Left ventricle myocardium inferior (tissue), 1 donor: ENCODE results near the gene LRBA. TPM values are rescaled to one million over a fixed set of nuclear protein-coding genes. Genes with fewer than 3 reads are reported as not detected.
"Not testable (repeated sequence)": the region's sequence is repeated elsewhere in the genome, so short reads cannot be mapped to it uniquely, and the experiment has no call there.

Experiments
- DNase-seq: peaks from one replicate; pipeline ENCODE4 v3.0.0-alpha.2; 2020
- H3K27ac ChIP-seq: fragments of 200-600 bp; replicated peaks from 2 replicates; pipeline ENCODE4 v1.8.0; 2021
- H3K27me3 ChIP-seq: fragments of 200-600 bp; 2 replicates; pipeline ENCODE4 v1.8.0; 2021; ENCODE audit warnings: low read depth
- H3K36me3 ChIP-seq: fragments of 200-600 bp; 2 replicates; pipeline ENCODE4 v1.8.0; 2021
- H3K4me1 ChIP-seq: fragments of 200-600 bp; 2 replicates; pipeline ENCODE4 v1.8.0; 2021
- H3K4me3 ChIP-seq: fragments of 200-600 bp; 2 replicates; pipeline ENCODE4 v1.8.0; 2021; ENCODE audit warnings: mild to moderate bottlenecking, moderate library complexity
- H3K9me3 ChIP-seq: fragments of 200-600 bp; replicated peaks from 2 replicates; pipeline ENCODE4 v1.8.0; 2021
- CTCF ChIP-seq: fragments of 200-600 bp; IDR thresholded peaks from 2 replicates; pipeline ENCODE4 v1.8.0; 2021; ENCODE audit warnings: antibody characterized with exemption, mild to moderate bottlenecking, borderline replicate concordance
- intact Hi-C: fragments of 100-400 bp; cut with micrococcal nuclease; formaldehyde crosslinking; loops from one replicate; pipeline ENCODE4 v1.11.0; 2022
- total RNA-seq: library from RNA; stranded (reverse); fragmentation: NEBNext Ultra II Directional; extraction: Animal tissue kit (Norgen Biotek cat#: 25700); gene quantifications from one replicate; pipeline ENCODE4 v1.2.1, GENCODE V29; 2021
- donor health status: DM: no; HTN: yes; CAD: no; lungs with severe emphysema.

Gene LRBA
- total RNA-seq, 1 donor from 2014 or later: 19.1 TPM

- no peaks in the 10 kb centered on the region for H3K4me1 ChIP-seq
- H3K27me3 ChIP-seq: no peaks in the 10 kb centered on the region
- H3K9me3 ChIP-seq: no peaks in the 10 kb centered on the region
- no peak overlapping the region for H3K27ac ChIP-seq
- H3K4me3 ChIP-seq: no peak overlapping the region
- DNase-seq: no peak
- no peak for TF ChIP-seq CTCF
- H3K36me3 ChIP-seq: no peaks in the 10 kb centered on the region
- intact Hi-C loops: no loop called here
Observed at GRCh38 chr4:150543042-150543441, 472.0 kb downstream of the LRBA start.

- TF ChIP-seq CTCF: no peak
- intact Hi-C loops: no loop called here
- Histone ChIP-seq H3K27me3 (no peaks in the 10 kb centered on the region), H3K9me3 (no peaks in the 10 kb centered on the region), H3K27ac (no peak overlapping the region), H3K4me3 (no peak overlapping the region), H3K4me1 (no peaks in the 10 kb centered on the region), H3K36me3 (no peaks in the 10 kb centered on the region)
- no peak for DNase-seq
Observed at GRCh38 chr4:150541681-150542080, 473.4 kb downstream of the LRBA start.

GRCh38 chr4:150540959-150541360 lies 474.1 kb downstream of the LRBA start:
- Histone ChIP-seq H3K4me3 (no peak overlapping the region), H3K27ac (no peak overlapping the region), H3K9me3 (no peaks in the 10 kb centered on the region), H3K36me3 (no peaks in the 10 kb centered on the region), H3K4me1 (no peaks in the 10 kb centered on the region), H3K27me3 (no peaks in the 10 kb centered on the region)
- intact Hi-C loops: no loop called here
- no peak for TF ChIP-seq CTCF
- DNase-seq: no peak

- DNase-seq: no peak
- TF ChIP-seq CTCF: no peak
- Histone ChIP-seq H3K27me3 (no peaks in the 10 kb centered on the region), H3K36me3 (no peaks in the 10 kb centered on the region), H3K27ac (no peak overlapping the region), H3K4me1 (no peaks in the 10 kb centered on the region), H3K4me3 (no peak overlapping the region), H3K9me3 (no peaks in the 10 kb centered on the region)
- intact Hi-C loops: no loop called here
Observed at GRCh38 chr4:150540536-150540935, 474.5 kb downstream of the LRBA start.

GRCh38 chr4:150537911-150538310 lies 477.2 kb downstream of the LRBA start:
- H3K27me3 ChIP-seq, H3K4me3 ChIP-seq, H3K36me3 ChIP-seq, intact Hi-C loops, H3K4me1 ChIP-seq, H3K9me3 ChIP-seq, H3K27ac ChIP-seq, DNase-seq: not testable (repeated sequence)

GRCh38 chr4:150534818-150535217 lies 480.3 kb downstream of the LRBA start:
- no peak for DNase-seq
- no peaks in the 10 kb centered on the region for H3K9me3 ChIP-seq
- intact Hi-C loops: no loop called here
- H3K27ac ChIP-seq: no peak overlapping the region
- no peaks in the 10 kb centered on the region for H3K4me1 ChIP-seq
- H3K36me3 ChIP-seq: no peaks in the 10 kb centered on the region
- H3K4me3 ChIP-seq: no peak overlapping the region
- no peak for TF ChIP-seq CTCF
- no peaks in the 10 kb centered on the region for H3K27me3 ChIP-seq
